AG09309 (cell line): ENCODE results near the gene AKT1S1.
"Not testable (repeated sequence)": the region's sequence is repeated elsewhere in the genome, so short reads cannot be mapped to it uniquely, and the experiment has no call there.

ENCODE experiments used
- DNase-seq: peaks from one replicate; pipeline ENCODE4 v3.0.0-alpha.2; 2010; ENCODE audit warnings: low read depth
- H3K4me3 ChIP-seq: 2 replicates; pipeline ENCODE4 v1.5.1; 2011; ENCODE audit warnings: mild to moderate bottlenecking, low read depth, low read length, moderate library complexity; ENCODE audit not compliant: control insufficient read depth
- TF ChIP-seq, protein P1 (sequence below): IDR thresholded peaks from 2 replicates; pipeline ENCODE4 v1.5.1; 2011; ENCODE audit warnings: mild to moderate bottlenecking, low read depth, low read length, inconsistent platforms; ENCODE audit not compliant: insufficient read depth, control insufficient read depth; ENCODE audit errors: missing control alignments

Gene AKT1S1

DNA sequence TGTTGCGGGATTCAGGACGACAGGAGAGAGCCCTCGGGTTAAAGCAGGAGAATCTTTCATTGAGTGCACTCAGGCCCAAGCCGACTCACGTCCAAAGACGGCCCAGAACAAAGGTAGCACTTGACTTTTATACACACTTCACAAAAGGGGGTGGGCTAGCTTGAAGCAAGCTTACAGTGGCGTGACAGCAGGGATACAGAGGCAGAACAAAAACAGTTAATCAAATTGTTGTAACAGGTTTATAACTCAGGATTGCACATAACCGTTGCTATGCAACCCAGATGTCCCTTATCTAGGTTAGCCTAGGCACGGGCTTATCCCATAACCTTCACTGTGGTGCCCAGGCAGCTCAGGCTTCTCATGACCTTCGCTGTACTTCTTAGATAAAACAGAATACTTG is 57.0 kb downstream of the AKT1S1 start:
- H3K4me3 ChIP-seq = no peak overlapping the region
- DNase-seq = no peak
- TF ChIP-seq, protein P1, sequence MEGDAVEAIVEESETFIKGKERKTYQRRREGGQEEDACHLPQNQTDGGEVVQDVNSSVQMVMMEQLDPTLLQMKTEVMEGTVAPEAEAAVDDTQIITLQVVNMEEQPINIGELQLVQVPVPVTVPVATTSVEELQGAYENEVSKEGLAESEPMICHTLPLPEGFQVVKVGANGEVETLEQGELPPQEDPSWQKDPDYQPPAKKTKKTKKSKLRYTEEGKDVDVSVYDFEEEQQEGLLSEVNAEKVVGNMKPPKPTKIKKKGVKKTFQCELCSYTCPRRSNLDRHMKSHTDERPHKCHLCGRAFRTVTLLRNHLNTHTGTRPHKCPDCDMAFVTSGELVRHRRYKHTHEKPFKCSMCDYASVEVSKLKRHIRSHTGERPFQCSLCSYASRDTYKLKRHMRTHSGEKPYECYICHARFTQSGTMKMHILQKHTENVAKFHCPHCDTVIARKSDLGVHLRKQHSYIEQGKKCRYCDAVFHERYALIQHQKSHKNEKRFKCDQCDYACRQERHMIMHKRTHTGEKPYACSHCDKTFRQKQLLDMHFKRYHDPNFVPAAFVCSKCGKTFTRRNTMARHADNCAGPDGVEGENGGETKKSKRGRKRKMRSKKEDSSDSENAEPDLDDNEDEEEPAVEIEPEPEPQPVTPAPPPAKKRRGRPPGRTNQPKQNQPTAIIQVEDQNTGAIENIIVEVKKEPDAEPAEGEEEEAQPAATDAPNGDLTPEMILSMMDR = no peak

DNA sequence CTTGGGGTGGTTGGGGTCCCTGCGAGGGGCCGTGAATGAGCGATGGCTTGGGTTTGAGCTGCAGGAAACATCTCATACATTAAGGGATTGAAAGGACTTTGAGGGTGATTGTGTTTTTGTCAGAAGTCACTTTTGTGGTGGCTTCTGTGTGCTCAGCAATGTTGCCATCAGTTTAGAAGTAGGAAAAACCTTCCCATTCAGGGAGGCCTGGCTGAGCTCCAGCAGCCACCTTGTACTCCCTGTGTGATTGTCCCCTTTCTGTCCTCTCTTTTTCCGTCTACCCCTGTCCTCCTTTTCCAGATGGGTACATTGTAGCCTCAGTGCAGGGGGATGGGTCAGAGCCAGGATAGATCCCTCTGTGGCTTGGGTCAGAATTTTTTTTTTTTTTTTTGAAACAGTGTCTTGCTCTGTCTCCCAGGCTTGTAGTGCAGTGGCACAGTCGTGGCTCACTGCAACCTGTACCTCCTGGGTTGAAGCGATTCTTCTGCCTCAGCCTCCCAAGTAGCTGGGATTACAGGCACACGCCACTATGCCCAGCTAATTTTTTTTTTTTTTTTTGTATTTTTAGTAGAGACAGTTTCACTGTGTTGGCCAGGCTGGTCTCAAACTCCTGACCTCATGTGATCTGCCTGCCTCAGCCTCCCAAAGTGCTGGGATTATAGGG is 57.6 kb downstream of the AKT1S1 start:
- not testable (repeated sequence) for DNase-seq
- peak overlapping the region; percentile 88 for H3K4me3 ChIP-seq
